Caco-2 (cell line): ENCODE measurements around the gene VPS13D. TPM values are rescaled to one million over a fixed set of nuclear protein-coding genes. Genes with fewer than 3 reads are reported as not detected.

Experiments used
- BruUV-seq: library from RNA; stranded (reverse); fragments of 400-500 nt; replicated peaks from 2 replicates; lab custom pipeline; 2021; lab: Mats Ljungman, UMichigan
- CTCF ChIA-PET: fragments of 300-600 bp; sonication (Branson Sonifier 250); formaldehyde crosslinking; loops from one replicate; lab custom pipeline; 2022; ENCODE audit warnings: antibody characterized with exemption; lab: Charles Lee
- POLR2A ChIA-PET: fragments of 300-600 bp; sonication (Branson Sonifier 250); formaldehyde crosslinking; loops from one replicate; lab custom pipeline; 2022; ENCODE audit warnings: antibody characterized with exemption; lab: Charles Lee
- DNase-seq, 2 experiments: peaks; one replicate each; pipeline versions ENCODE4 v3.0.0 to v3.0.0-alpha.2; 2020 to 2022
- H3K27me3 ChIP-seq: replicated peaks from 2 replicates; pipeline ENCODE4 v1.6.0; 2011; ENCODE audit warnings: low read length; ENCODE audit not compliant: control insufficient read depth, insufficient read depth
- H3K36me3 ChIP-seq: 2 replicates; pipeline ENCODE4 v1.5.1; 2011; ENCODE audit warnings: low read length; ENCODE audit not compliant: control insufficient read depth, insufficient read depth
- H3K4me1 ChIP-seq: fragments of 250-450 bp; sonication (Bioruptor Pico); 2 replicates; pipeline ENCODE4 v1.5.1; 2020; ENCODE audit warnings: mild to moderate bottlenecking
- H3K4me3 ChIP-seq: 2 replicates; pipeline ENCODE4 v1.5.1; 2011; ENCODE audit warnings: low read depth, mild to moderate bottlenecking, control low read depth, low read length
- H3K9me3 ChIP-seq: fragments of 250-450 bp; sonication (Bioruptor Pico); 2 replicates; pipeline ENCODE4 v1.5.1; 2020; ENCODE audit warnings: mild to moderate bottlenecking, moderate library complexity
- H3K27ac Mint-ChIP-seq: one replicate; pipeline ENCODE4 v1.8.0; 2022; ENCODE audit warnings: mixed read lengths; ENCODE audit not compliant: unreplicated experiment
- H3K27me3 Mint-ChIP-seq: one replicate; pipeline ENCODE4 v1.8.0; 2022; ENCODE audit warnings: mixed read lengths; ENCODE audit not compliant: insufficient read depth, unreplicated experiment
- H3K36me3 Mint-ChIP-seq: one replicate; pipeline ENCODE4 v1.8.0; 2022; ENCODE audit warnings: mild to moderate bottlenecking, mixed read lengths; ENCODE audit not compliant: insufficient read depth, unreplicated experiment
- H3K4me1 Mint-ChIP-seq: one replicate; pipeline ENCODE4 v1.8.0; 2022; ENCODE audit warnings: low read depth, mixed read lengths; ENCODE audit not compliant: unreplicated experiment
- H3K4me3 Mint-ChIP-seq: one replicate; pipeline ENCODE4 v1.8.0; 2022; ENCODE audit warnings: mild to moderate bottlenecking, moderate library complexity, mixed read lengths; ENCODE audit not compliant: unreplicated experiment
- H3K9me3 Mint-ChIP-seq: one replicate; pipeline ENCODE4 v1.8.0; 2022; ENCODE audit warnings: mixed read lengths; ENCODE audit not compliant: unreplicated experiment
- intact Hi-C: fragments of 100-400 bp; cut with micrococcal nuclease; formaldehyde crosslinking; loops from one replicate; pipeline ENCODE4 v1.10.0; 2022; ENCODE audit not compliant: unreplicated experiment
- total RNA-seq: library from RNA; stranded (reverse); gene quantifications from 2 replicates; pipeline ENCODE4 v1.2.3, GENCODE V29; 2022
- TF ChIP-seq, protein P1 (sequence below), 2 experiments: fragments of 200-600 bp in 1 of 2; IDR thresholded peaks; 1 replicate in 1 of 2; 2 replicates in 1 of 2; pipeline versions ENCODE4 v1.5.1 to v1.8.0; 2011 to 2022; ENCODE audit warnings: antibody characterized with exemption in 1 of 2, control low read depth in 1 of 2, inconsistent platforms in 1 of 2, low read depth in 1 of 2, low read length in 1 of 2, mild to moderate bottlenecking in 1 of 2, moderate library complexity in 1 of 2; ENCODE audit not compliant: insufficient read depth in 1 of 2, severe bottlenecking in 1 of 2, unreplicated experiment in 1 of 2

Gene VPS13D
- total RNA-seq, 1 experiment from 2014 or later: 25.6 TPM

DNA sequence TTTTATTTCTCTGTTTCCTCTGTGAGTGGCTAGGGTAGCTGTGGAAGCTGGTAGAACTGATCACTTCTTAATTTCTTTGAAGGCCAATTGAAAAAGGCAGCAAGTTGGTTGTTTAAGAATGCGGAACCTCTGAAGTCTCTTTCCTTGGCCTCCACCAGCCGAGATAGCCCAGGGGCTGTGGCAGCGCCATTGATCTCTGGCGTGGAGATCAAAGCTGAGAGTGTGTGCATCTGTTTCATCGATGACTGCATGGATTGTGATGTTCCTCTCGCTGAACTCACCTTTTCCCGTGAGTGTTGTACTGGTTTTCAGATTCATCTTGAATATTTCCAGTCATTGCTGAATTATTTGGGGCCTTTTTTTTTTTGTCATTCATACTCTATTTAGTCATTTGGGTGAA lies 97.7 kb downstream of the VPS13D start:
- H3K9me3 Mint-ChIP-seq: no peaks in the 10 kb centered on the region
- no peak overlapping the region for H3K27ac Mint-ChIP-seq
- Histone ChIP-seq H3K4me3 (no peak overlapping the region), H3K4me1 (0 out of 2 replicates have a peak, but pooled peaks cover 4% of the 10 kb centered on the region), H3K9me3 (no peaks in the 10 kb centered on the region), H3K27me3 (no peaks in the 10 kb centered on the region), H3K36me3 (peaks cover 2% of the 10 kb centered on the region; the same call in 1 of the 2 replicates)
- intact Hi-C loops: no loop called here
- ChIA-PET CTCF (no interaction called here), POLR2A (no interaction called here)
- no peaks in the 10 kb centered on the region for H3K27me3 Mint-ChIP-seq
- TF ChIP-seq, protein P1, sequence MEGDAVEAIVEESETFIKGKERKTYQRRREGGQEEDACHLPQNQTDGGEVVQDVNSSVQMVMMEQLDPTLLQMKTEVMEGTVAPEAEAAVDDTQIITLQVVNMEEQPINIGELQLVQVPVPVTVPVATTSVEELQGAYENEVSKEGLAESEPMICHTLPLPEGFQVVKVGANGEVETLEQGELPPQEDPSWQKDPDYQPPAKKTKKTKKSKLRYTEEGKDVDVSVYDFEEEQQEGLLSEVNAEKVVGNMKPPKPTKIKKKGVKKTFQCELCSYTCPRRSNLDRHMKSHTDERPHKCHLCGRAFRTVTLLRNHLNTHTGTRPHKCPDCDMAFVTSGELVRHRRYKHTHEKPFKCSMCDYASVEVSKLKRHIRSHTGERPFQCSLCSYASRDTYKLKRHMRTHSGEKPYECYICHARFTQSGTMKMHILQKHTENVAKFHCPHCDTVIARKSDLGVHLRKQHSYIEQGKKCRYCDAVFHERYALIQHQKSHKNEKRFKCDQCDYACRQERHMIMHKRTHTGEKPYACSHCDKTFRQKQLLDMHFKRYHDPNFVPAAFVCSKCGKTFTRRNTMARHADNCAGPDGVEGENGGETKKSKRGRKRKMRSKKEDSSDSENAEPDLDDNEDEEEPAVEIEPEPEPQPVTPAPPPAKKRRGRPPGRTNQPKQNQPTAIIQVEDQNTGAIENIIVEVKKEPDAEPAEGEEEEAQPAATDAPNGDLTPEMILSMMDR (IDR thresholded peaks at IDR 0.05; ENCODE audit: insufficient read depth in 1 of 2, low read depth in 1 of 2, low read length in 1 of 2, severe bottlenecking in 1 of 2, unreplicated experiment in 1 of 2): no peak
- peaks cover 14% of the 10 kb centered on the region for H3K36me3 Mint-ChIP-seq
- H3K4me1 Mint-ChIP-seq: peaks cover 7% of the 10 kb centered on the region
- no TSS peak for BruUV-seq
- no peak for DNase-seq
- H3K4me3 Mint-ChIP-seq: no peak overlapping the region

DNA sequence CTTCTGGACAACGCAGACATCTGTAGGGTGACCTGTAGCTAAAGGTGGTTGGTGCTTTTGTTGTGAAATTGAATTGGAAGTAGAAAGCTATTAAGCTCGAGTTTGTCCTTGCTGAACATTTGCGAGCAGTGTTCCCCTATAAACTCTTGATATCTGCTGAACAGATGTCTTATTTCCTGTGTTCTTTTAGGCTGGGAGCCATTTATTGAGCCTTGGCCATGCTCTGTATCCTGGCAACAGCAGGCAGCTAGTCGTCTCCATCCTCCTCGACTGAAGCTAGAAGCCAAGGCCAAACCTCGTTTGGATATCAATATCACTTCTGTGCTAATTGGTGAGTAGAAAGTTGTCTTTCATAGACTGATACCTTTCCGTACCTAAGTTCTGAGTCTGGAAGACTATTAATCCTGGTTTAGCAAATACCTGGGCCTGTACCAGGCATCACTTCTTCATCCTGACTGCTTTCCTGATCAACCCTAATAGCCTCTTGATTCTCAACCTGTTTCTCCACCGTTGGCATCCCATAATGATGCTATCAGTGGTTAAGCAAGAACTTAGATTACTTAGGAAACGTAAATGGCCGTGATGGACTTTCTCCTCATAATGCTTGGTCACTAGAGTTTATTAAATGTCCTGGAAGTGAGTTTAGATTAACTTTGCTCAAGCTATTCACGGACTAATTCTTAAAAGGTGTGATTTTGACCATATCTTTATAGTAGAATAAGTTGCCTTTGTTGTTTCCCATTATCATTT lies 103.4 kb downstream of the VPS13D start:
- no peaks in the 10 kb centered on the region for H3K4me1 ChIP-seq
- Mint-ChIP-seq H3K4me1 (no peaks in the 10 kb centered on the region), H3K27ac (no peak overlapping the region), H3K4me3 (no peak overlapping the region), H3K36me3 (peaks cover 24% of the 10 kb centered on the region), H3K27me3 (no peaks in the 10 kb centered on the region), H3K9me3 (no peaks in the 10 kb centered on the region)
- H3K4me3 ChIP-seq: no peak overlapping the region
- no peak for DNase-seq
- no peaks in the 10 kb centered on the region; the same call in 1 of the 2 replicates for H3K36me3 ChIP-seq
- TF ChIP-seq, protein P1 (IDR thresholded peaks at IDR 0.05; ENCODE audit: insufficient read depth in 1 of 2, low read depth in 1 of 2, low read length in 1 of 2, severe bottlenecking in 1 of 2, unreplicated experiment in 1 of 2): no peak
- ChIA-PET CTCF (no interaction called here), POLR2A (no interaction called here)
- intact Hi-C loops: no loop called here
- no TSS peak for BruUV-seq
- no peaks in the 10 kb centered on the region for H3K27me3 ChIP-seq
- H3K9me3 ChIP-seq: no peaks in the 10 kb centered on the region

DNA sequence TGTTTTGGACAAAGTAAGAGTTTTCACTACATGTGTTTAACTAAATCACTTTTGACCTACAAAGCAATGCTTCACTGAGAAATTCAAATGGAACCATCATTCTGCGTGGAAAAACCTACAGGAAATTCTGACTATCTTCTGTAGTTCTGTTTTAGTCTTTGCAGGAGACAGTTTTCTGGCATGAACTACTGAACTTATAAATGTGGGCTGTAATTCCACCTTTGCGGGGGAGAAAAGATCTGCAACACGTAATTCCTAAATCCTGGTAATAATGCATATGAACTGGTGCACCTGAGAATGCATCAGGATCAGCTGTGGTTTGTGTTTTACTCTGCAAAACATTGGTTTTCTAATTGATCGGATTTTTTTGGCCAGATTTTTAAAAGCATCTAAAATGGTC lies 106.0 kb downstream of the VPS13D start:
- POLR2A ChIA-PET: no interaction called here
- BruUV-seq: no TSS peak

More for the DNA sequence above, 106.0 kb downstream of the VPS13D start:
- H3K9me3 Mint-ChIP-seq: no peaks in the 10 kb centered on the region
- H3K4me1 Mint-ChIP-seq: no peaks in the 10 kb centered on the region
- H3K4me1 ChIP-seq: no peaks in the 10 kb centered on the region
- no peak overlapping the region for H3K4me3 ChIP-seq
- CTCF ChIA-PET: no interaction called here
- H3K36me3 ChIP-seq: no peaks in the 10 kb centered on the region
- H3K4me3 Mint-ChIP-seq: no peak overlapping the region
- H3K27me3 ChIP-seq: no peaks in the 10 kb centered on the region
- no peak for DNase-seq
- intact Hi-C loops: no loop called here
- no peak overlapping the region for H3K27ac Mint-ChIP-seq
- H3K36me3 Mint-ChIP-seq: peaks cover 15% of the 10 kb centered on the region
- no peaks in the 10 kb centered on the region for H3K9me3 ChIP-seq
- no peaks in the 10 kb centered on the region for H3K27me3 Mint-ChIP-seq
- TF ChIP-seq, protein P1 (IDR thresholded peaks at IDR 0.05; ENCODE audit: insufficient read depth in 1 of 2, low read depth in 1 of 2, low read length in 1 of 2, severe bottlenecking in 1 of 2, unreplicated experiment in 1 of 2): no peak
